Endometrium (tissue), 2 donors: ENCODE data around the gene NEDD9.

ENCODE experiments used
- FAIRE-seq: peaks from 2 replicates; lab custom pipeline; 2012; peaks lifted over from hg19 to GRCh38; lab: Jason Lieb, UNC
- donor health status: control.
- donor health status: control.

Gene NEDD9

GRCh38 chr6:11233673-11234573 lies 1.5 kb upstream of the NEDD9 start:
- no peak for FAIRE-seq

GRCh38 chr6:11232770-11233626 lies 530 bp upstream of the NEDD9 start:
- no peak for FAIRE-seq

- no peak for FAIRE-seq
These were observed 790 bp downstream of the NEDD9 start for GRCh38 chr6:11231564-11232192.

GRCh38 chr6:11231108-11231463 lies 1.4 kb downstream of the NEDD9 start:
- FAIRE-seq, result no peak

GRCh38 chr6:11230158-11231107 lies 2.0 kb downstream of the NEDD9 start:
- FAIRE-seq, result no peak

- FAIRE-seq, result no peak
These were observed 2.8 kb downstream of the NEDD9 start for GRCh38 chr6:11229655-11230046.

GRCh38 chr6:11228935-11229654 lies 3.4 kb downstream of the NEDD9 start:
- FAIRE-seq, result no peak

- FAIRE-seq, result no peak
These were observed 4.8 kb downstream of the NEDD9 start for GRCh38 chr6:11227698-11228097.

- FAIRE-seq, result no peak
These were observed 6.5 kb downstream of the NEDD9 start for GRCh38 chr6:11226005-11226404.

- no peak for FAIRE-seq
These were observed 7.5 kb downstream of the NEDD9 start for GRCh38 chr6:11224966-11225463.

- no peak for FAIRE-seq
These were observed 8.1 kb downstream of the NEDD9 start for GRCh38 chr6:11224252-11224965.

GRCh38 chr6:11223286-11223864 lies 9.1 kb downstream of the NEDD9 start:
- FAIRE-seq, result no peak

- no peak for FAIRE-seq
These were observed 9.8 kb downstream of the NEDD9 start for GRCh38 chr6:11222385-11223277.

- no peak for FAIRE-seq
These were observed 10.7 kb downstream of the NEDD9 start for GRCh38 chr6:11221623-11222384.

- FAIRE-seq, result no peak
These were observed 13.1 kb downstream of the NEDD9 start for GRCh38 chr6:11219400-11219834.

GRCh38 chr6:11218538-11219399 lies 13.7 kb downstream of the NEDD9 start:
- FAIRE-seq, result no peak

GRCh38 chr6:11218102-11218442 lies 14.4 kb downstream of the NEDD9 start:
- FAIRE-seq, result no peak
